ENCODE measurements around the gene MAP1LC3B. TPM values are rescaled to one million over a fixed set of nuclear protein-coding genes. Genes with fewer than 3 reads are reported as not detected.

Gene MAP1LC3B
- total RNA-seq (10 to 100 TPM; 58.0 to 60.1 TPM), polyA plus RNA-seq (100 to 1,000 TPM in 1 of 3 donors, 10 to 100 TPM in 2; 89.9 to 117 (median 90.3) TPM), total RNA-seq (32.3 to 91.0 (median 44.8) reads per million in 6 experiments)

GRCh38 chr16:87391950-87392820, at the start of gene MAP1LC3B:
Gene MAP1LC3B, plus strand, starts transcription at chr16:87392336. Its CDS starts 92 bp downstream, at chr16:87392428.
- Mint-ChIP-seq H3K4me1 (peaks cover 27 to 63% (median 61%) of the 10 kb centered on the region in 4 donors), H3K36me3 (peaks cover 0 to 16% (median 0%) of the 10 kb centered on the region in 3 donors), H3K27ac (peak within 1 kb of the TSS; percentile 72 to 97 (median 94)), H3K9me3 (no peaks in the 10 kb centered on the region), H3K4me3 (peak within 1 kb of the TSS; percentile 76 to 96 (median 94)), H3K27me3 (no peaks in the 10 kb centered on the region)
- peak; percentile 96 to 100 (median 98) for DNase-seq
- peak; percentile 71 to 74 for ATAC-seq
- POLR2A ChIA-PET: interaction anchor here (1.2 to 4.2 kb wide), 4 partner anchors 9 to 244 kb away, joined by 3 to 50 read pairs (median 11); partner anchors contain the start of genes C16orf95 and FBXO31

GRCh38 chr16:87342504-87342903, 49.6 kb upstream of the MAP1LC3B start:
- peaks cover 20 to 56% (median 39%) of the 10 kb centered on the region in 4 donors for H3K4me1 Mint-ChIP-seq
- POLR2A ChIA-PET: no interaction called here
- H3K27ac Mint-ChIP-seq: peak overlapping the region in 1 of 10 donors; percentile 92
- H3K36me3 Mint-ChIP-seq: peaks cover 5 to 65% (median 13%) of the 10 kb centered on the region in 3 donors
- no peak for DNase-seq
- H3K4me3 Mint-ChIP-seq: no peak overlapping the region
- H3K27me3 Mint-ChIP-seq: no peaks in the 10 kb centered on the region
- ATAC-seq: no peak
- no peaks in the 10 kb centered on the region for H3K9me3 Mint-ChIP-seq

GRCh38 chr16:87342978-87343752, 49.0 kb upstream of the MAP1LC3B start:
- Mint-ChIP-seq H3K4me1 (peaks cover 23 to 52% (median 36%) of the 10 kb centered on the region in 4 donors), H3K27me3 (no peaks in the 10 kb centered on the region), H3K9me3 (no peaks in the 10 kb centered on the region), H3K36me3 (peaks cover 5 to 61% (median 13%) of the 10 kb centered on the region in 3 donors), H3K4me3 (peak overlapping the region in 7 of 10 donors; percentile 11 to 78 (median 59)), H3K27ac (peak overlapping the region in 9 of 10 donors; percentile 51 to 94 (median 83))
- ATAC-seq: no peak
- DNase-seq: no peak
- POLR2A ChIA-PET: interaction anchor here (1.5 to 2.7 kb wide), 2 partner anchors 8 to 40 kb away, joined by 5 to 14 read pairs; partner anchors contain the start of gene FBXO31

GRCh38 chr16:87343753-87344050, 48.4 kb upstream of the MAP1LC3B start:
- peak overlapping the region in 7 of 10 donors; percentile 57 to 94 (median 78) for H3K27ac Mint-ChIP-seq
- H3K4me1 Mint-ChIP-seq: peaks cover 23 to 54% (median 35%) of the 10 kb centered on the region in 4 donors
- POLR2A ChIA-PET: interaction anchor here (1.5 to 2.7 kb wide), 3 partner anchors 8 to 40 kb away, joined by 5 to 14 read pairs (median 7); partner anchors contain the start of genes C16orf95 and FBXO31
- H3K9me3 Mint-ChIP-seq: no peaks in the 10 kb centered on the region
- H3K4me3 Mint-ChIP-seq: peak overlapping the region in 9 of 10 donors; percentile 38 to 78 (median 59)
- H3K36me3 Mint-ChIP-seq: peaks cover 4 to 61% (median 12%) of the 10 kb centered on the region in 3 donors
- no peak for ATAC-seq
- no peaks in the 10 kb centered on the region for H3K27me3 Mint-ChIP-seq
- DNase-seq: no peak

GRCh38 chr16:87344165-87344930, 47.8 kb upstream of the MAP1LC3B start:
- Mint-ChIP-seq H3K27ac (peak overlapping the region; percentile 19 to 95 (median 80)), H3K36me3 (peaks cover 0 to 61% (median 7%) of the 10 kb centered on the region in 3 donors), H3K9me3 (no peaks in the 10 kb centered on the region), H3K27me3 (no peaks in the 10 kb centered on the region), H3K4me3 (peak overlapping the region in 9 of 10 donors; percentile 47 to 83 (median 69)), H3K4me1 (peaks cover 20 to 50% (median 31%) of the 10 kb centered on the region in 4 donors)
- no peak for DNase-seq
- ATAC-seq: peak; percentile 7 to 17
- POLR2A ChIA-PET: interaction anchor here (1.2 to 2.7 kb wide), 4 partner anchors 9 to 39 kb away, joined by 3 to 14 read pairs (median 6); partner anchors contain the start of genes C16orf95 and FBXO31

- Mint-ChIP-seq H3K36me3 (peaks cover 0 to 59% (median 7%) of the 10 kb centered on the region in 3 donors), H3K27ac (peak overlapping the region in 9 of 10 donors; percentile 63 to 98 (median 94)), H3K9me3 (no peaks in the 10 kb centered on the region), H3K4me1 (peaks cover 20 to 54% (median 32%) of the 10 kb centered on the region in 4 donors), H3K27me3 (no peaks in the 10 kb centered on the region), H3K4me3 (peak overlapping the region; percentile 64 to 83 (median 74))
- DNase-seq: peak in 8 of 10 donors; percentile 27 to 75 (median 42)
- peak; percentile 85 to 89 for ATAC-seq
- POLR2A ChIA-PET: interaction anchor here (1.2 to 2.7 kb wide), 4 partner anchors 10 to 39 kb away, joined by 3 to 14 read pairs (median 6); partner anchors contain the start of genes C16orf95 and FBXO31
Measured at GRCh38 chr16:87344931-87345631, 47.1 kb upstream of the MAP1LC3B start.

GRCh38 chr16:87345726-87346424, 46.3 kb upstream of the MAP1LC3B start:
- peak overlapping the region in 9 of 10 donors; percentile 63 to 98 (median 94) for H3K27ac Mint-ChIP-seq
- peaks cover 22 to 50% (median 30%) of the 10 kb centered on the region in 4 donors for H3K4me1 Mint-ChIP-seq
- peaks cover 0 to 54% (median 7%) of the 10 kb centered on the region in 3 donors for H3K36me3 Mint-ChIP-seq
- POLR2A ChIA-PET: interaction anchor here (0.6 to 2.7 kb wide), 4 partner anchors 14 to 38 kb away, joined by 3 to 14 read pairs (median 6); partner anchors contain the start of genes C16orf95 and FBXO31
- DNase-seq: no peak
- no peaks in the 10 kb centered on the region for H3K9me3 Mint-ChIP-seq
- no peaks in the 10 kb centered on the region for H3K27me3 Mint-ChIP-seq
- no peak for ATAC-seq
- peak overlapping the region in 7 of 10 donors; percentile 64 to 79 (median 75) for H3K4me3 Mint-ChIP-seq

- peaks cover 22 to 50% (median 30%) of the 10 kb centered on the region in 4 donors for H3K4me1 Mint-ChIP-seq
- peak overlapping the region in 2 of 10 donors; percentile 31 to 38 for H3K27ac Mint-ChIP-seq
- H3K36me3 Mint-ChIP-seq: peaks cover 0 to 49% (median 7%) of the 10 kb centered on the region in 3 donors
- no peaks in the 10 kb centered on the region for H3K9me3 Mint-ChIP-seq
- no peaks in the 10 kb centered on the region for H3K27me3 Mint-ChIP-seq
- DNase-seq (no peak), ATAC-seq (no peak)
- POLR2A ChIA-PET: interaction anchor here (0.6 kb wide), 1 partner anchor 23 kb away, joined by 5 read pairs; no protein-coding TSS in a partner anchor
- H3K4me3 Mint-ChIP-seq: no peak overlapping the region
Measured at GRCh38 chr16:87346517-87347060, 45.5 kb upstream of the MAP1LC3B start.

GRCh38 chr16:87347932-87348615, 44.1 kb upstream of the MAP1LC3B start:
- POLR2A ChIA-PET: no interaction called here
- H3K4me1 Mint-ChIP-seq: peaks cover 20 to 42% (median 28%) of the 10 kb centered on the region in 4 donors
- H3K27ac Mint-ChIP-seq: peak overlapping the region in 4 of 10 donors; percentile 20 to 88 (median 22)
- H3K9me3 Mint-ChIP-seq: no peaks in the 10 kb centered on the region
- DNase-seq: no peak
- no peak for ATAC-seq
- H3K27me3 Mint-ChIP-seq: no peaks in the 10 kb centered on the region
- peaks cover 0 to 36% (median 3%) of the 10 kb centered on the region in 3 donors for H3K36me3 Mint-ChIP-seq
- no peak overlapping the region for H3K4me3 Mint-ChIP-seq
